Tibial nerve (tissue), 3 donors: ENCODE measurements around the gene FKBP10.

Experiments used
- POLR2A ChIP-seq, 2 donors: fragments of 450-650 bp; IDR thresholded peaks; one replicate each; pipeline ENCODE4 v1.6.1; 2017; ENCODE audit warnings: antibody characterized with exemption in 2 of 2, mild to moderate bottlenecking in 2 of 2, moderate library complexity in 2 of 2
- TF ChIP-seq, protein P1 (sequence below), 5 experiments: fragments of 200-600 bp in 3 of 5; fragments of 450-650 bp in 2 of 5; sonication (generic) in 3 of 5; IDR thresholded peaks; one replicate each; pipeline ENCODE4 v1.5.1; 2016 to 2019; ENCODE audit warnings: antibody characterized with exemption in 5 of 5, mild to moderate bottlenecking in 3 of 5, moderate library complexity in 2 of 5

DNA sequence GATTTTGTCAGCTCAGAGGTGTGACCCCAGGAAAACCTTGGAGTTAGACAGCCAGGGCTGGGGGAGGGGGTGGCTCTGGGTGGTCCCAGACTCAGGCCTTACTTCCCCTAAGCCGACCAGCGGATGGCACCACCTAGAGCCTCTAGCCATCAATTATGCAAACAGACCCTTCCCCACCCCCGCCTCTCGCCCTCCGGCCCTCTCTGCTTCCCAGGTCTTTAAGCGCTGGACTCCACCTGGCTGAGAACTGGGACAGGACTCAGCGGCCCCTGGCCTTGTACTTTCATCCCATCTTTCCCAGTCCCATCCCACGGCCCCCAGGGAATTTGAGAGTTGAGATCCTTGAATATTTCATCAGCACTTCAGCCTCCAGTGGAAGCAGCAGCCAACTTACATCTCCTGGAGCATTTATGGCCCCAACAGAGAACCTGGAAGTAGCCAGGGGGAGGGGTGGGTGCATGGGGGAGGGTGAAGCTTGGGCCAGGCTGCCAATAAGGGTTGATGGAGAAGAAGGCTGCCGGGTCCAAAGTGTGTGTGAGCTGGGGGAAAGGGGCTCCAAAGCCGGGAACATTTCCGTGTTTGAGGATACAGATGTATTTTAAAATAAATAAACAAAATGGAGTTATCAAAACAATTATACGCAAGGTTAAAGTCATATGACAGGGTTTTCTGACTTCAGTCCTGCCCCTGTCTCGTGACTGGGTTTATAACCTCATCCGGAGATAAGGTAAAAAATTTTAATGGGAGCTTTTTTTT lies 18.8 kb upstream of the FKBP10 start:
- TF ChIP-seq POLR2A (IDR thresholded peaks at IDR 0.05), result no peak
- TF ChIP-seq, protein P1, sequence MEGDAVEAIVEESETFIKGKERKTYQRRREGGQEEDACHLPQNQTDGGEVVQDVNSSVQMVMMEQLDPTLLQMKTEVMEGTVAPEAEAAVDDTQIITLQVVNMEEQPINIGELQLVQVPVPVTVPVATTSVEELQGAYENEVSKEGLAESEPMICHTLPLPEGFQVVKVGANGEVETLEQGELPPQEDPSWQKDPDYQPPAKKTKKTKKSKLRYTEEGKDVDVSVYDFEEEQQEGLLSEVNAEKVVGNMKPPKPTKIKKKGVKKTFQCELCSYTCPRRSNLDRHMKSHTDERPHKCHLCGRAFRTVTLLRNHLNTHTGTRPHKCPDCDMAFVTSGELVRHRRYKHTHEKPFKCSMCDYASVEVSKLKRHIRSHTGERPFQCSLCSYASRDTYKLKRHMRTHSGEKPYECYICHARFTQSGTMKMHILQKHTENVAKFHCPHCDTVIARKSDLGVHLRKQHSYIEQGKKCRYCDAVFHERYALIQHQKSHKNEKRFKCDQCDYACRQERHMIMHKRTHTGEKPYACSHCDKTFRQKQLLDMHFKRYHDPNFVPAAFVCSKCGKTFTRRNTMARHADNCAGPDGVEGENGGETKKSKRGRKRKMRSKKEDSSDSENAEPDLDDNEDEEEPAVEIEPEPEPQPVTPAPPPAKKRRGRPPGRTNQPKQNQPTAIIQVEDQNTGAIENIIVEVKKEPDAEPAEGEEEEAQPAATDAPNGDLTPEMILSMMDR (IDR thresholded peaks at IDR 0.05), result no peak
